GM10266 (cell line): Measurements from ENCODE around the gene CTXND1.

Experiments
- DNase-seq: peaks from one replicate; pipeline ENCODE4 v3.0.0; 2012; ENCODE audit errors: extremely low spot score
- TF ChIP-seq, protein P1 (sequence below): IDR thresholded peaks from 2 replicates; pipeline ENCODE4 v1.5.1; 2012; ENCODE audit warnings: mild to moderate bottlenecking, low read depth; ENCODE audit not compliant: control insufficient read depth, insufficient read depth; ENCODE audit errors: missing control alignments

The CTXND1 gene

GRCh38 chr15:80191198-80191597, 60.8 kb downstream of the CTXND1 start:
- TF ChIP-seq, protein P1, sequence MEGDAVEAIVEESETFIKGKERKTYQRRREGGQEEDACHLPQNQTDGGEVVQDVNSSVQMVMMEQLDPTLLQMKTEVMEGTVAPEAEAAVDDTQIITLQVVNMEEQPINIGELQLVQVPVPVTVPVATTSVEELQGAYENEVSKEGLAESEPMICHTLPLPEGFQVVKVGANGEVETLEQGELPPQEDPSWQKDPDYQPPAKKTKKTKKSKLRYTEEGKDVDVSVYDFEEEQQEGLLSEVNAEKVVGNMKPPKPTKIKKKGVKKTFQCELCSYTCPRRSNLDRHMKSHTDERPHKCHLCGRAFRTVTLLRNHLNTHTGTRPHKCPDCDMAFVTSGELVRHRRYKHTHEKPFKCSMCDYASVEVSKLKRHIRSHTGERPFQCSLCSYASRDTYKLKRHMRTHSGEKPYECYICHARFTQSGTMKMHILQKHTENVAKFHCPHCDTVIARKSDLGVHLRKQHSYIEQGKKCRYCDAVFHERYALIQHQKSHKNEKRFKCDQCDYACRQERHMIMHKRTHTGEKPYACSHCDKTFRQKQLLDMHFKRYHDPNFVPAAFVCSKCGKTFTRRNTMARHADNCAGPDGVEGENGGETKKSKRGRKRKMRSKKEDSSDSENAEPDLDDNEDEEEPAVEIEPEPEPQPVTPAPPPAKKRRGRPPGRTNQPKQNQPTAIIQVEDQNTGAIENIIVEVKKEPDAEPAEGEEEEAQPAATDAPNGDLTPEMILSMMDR: no peak

GRCh38 chr15:80188251-80188650, 63.8 kb downstream of the CTXND1 start:
- TF ChIP-seq, protein P1: no peak
- DNase-seq: no peak

More at GRCh38 chr15:80191198-80191597, 60.8 kb downstream of the CTXND1 start:
- DNase-seq: no peak

- TF ChIP-seq, protein P1: no peak
- DNase-seq: no peak
Measured at GRCh38 chr15:80186597-80186996, 65.4 kb downstream of the CTXND1 start.

DNA sequence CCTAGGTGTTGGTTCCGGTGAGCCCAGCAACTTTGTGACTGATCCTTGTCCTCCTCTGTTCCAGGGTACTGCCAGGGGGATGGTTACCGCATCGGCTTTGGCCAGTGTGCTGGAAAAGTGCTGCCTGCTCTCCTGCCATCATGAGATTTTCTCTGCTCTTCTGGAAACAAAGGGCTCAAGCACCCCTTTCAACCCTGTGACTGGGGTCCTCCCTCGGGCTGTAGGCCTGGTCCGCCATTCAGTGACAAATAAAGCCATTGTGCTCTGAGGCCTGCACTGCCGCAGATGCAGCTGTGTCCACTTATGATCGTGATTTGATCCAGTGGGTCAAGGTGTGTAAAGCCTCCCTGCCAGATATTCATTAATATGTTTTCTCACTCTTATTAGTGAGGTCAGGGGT, 65.9 kb downstream of the CTXND1 start:
- DNase-seq: no peak
- TF ChIP-seq, protein P1: no peak

- TF ChIP-seq, protein P1: no peak
- DNase-seq: no peak
Measured at GRCh38 chr15:80185152-80185551, 66.9 kb downstream of the CTXND1 start.

- DNase-seq: no peak
- TF ChIP-seq, protein P1: no peak
Measured at GRCh38 chr15:80184554-80184953, 67.5 kb downstream of the CTXND1 start.

DNA sequence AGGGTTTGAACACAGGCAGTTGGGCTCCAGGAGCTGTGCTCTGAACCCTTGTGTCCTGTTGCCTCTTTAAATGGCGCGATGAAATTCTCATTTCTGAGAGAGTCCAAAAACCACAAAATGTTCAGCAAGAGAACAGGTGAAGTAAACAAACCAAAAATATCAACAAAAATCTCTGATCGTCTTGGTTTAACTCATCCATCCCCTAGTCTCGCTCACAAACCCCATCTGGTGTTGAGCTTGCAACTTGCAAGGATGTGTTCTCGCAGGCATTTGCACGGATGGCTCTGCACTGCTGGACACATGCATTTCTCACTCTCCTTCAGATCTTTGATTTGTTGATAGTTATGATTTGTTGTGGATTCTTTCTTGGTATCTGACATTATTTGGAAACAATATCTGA, 68.1 kb downstream of the CTXND1 start:
- TF ChIP-seq, protein P1: no peak
- DNase-seq: no peak
